Aorta (tissue), 5 donors: ENCODE measurements around the gene KLHL10. TPM values are rescaled to one million over a fixed set of nuclear protein-coding genes. Genes with fewer than 3 reads are reported as not detected.
A peak's percentile ranks its signal among the peaks of the same experiment; 100 is the strongest.

Source experiments
- ATAC-seq: fragments of 200-7000 bp; cut with Tn5 transposase; one replicate; pipeline ENCODE4 v1.9.1; 2022; ENCODE audit warnings: moderate library complexity; ENCODE audit not compliant: low FRiP score
- DNase-seq, 2 donors: peaks; one replicate each; pipeline ENCODE4 v3.0.0-alpha.2; 2020
- H3K27ac ChIP-seq, 2 donors: one replicate each; pipeline ENCODE4 v1.5.1; 2013; ENCODE audit warnings: low read length in 2 of 2, mild to moderate bottlenecking in 2 of 2, moderate library complexity in 2 of 2, control low read depth in 1 of 2, inconsistent platforms in 1 of 2, low read depth in 1 of 2
- H3K27me3 ChIP-seq, 2 donors: one replicate each; pipeline ENCODE4 v1.6.1; 2013; ENCODE audit warnings: control low read depth in 1 of 2, low read length in 1 of 2, mild to moderate bottlenecking in 1 of 2, moderate library complexity in 1 of 2; ENCODE audit not compliant: insufficient read depth in 2 of 2, control insufficient read depth in 1 of 2
- H3K36me3 ChIP-seq, 2 donors: one replicate each; pipeline ENCODE4 v1.6.1; 2013; ENCODE audit warnings: control low read depth in 1 of 2, low read length in 1 of 2, mild to moderate bottlenecking in 1 of 2; ENCODE audit not compliant: insufficient read depth in 2 of 2, control insufficient read depth in 1 of 2
- H3K4me1 ChIP-seq, 2 donors: one replicate each; pipeline ENCODE4 v1.6.1; 2013; ENCODE audit warnings: low read length in 2 of 2, control low read depth in 1 of 2, mild to moderate bottlenecking in 1 of 2, moderate library complexity in 1 of 2; ENCODE audit not compliant: insufficient read depth in 2 of 2, control insufficient read depth in 1 of 2
- H3K4me3 ChIP-seq, 2 donors: one replicate each; pipeline ENCODE4 v1.5.1; 2013; ENCODE audit warnings: low read length in 2 of 2, control low read depth in 1 of 2, mild to moderate bottlenecking in 1 of 2
- H3K9me3 ChIP-seq: one replicate; pipeline ENCODE4 v1.6.1; 2013; ENCODE audit warnings: mild to moderate bottlenecking, low read length; ENCODE audit not compliant: control insufficient read depth
- WGBS, 2 donors: extraction: QIAGEN DNeasy Blood & Tissue Kit; methylation state at CpG; one replicate each; pipeline ENCODE4 v1.1.7; 2013; 5-methylcytosine and 5-hydroxymethylcytosine counted together
- intact Hi-C, 2 donors: fragments of 100-400 bp; cut with DNase I; formaldehyde crosslinking; loops; one replicate each; pipeline versions ENCODE4 v1.14.2 to v1.15.0; 2022
- polyA plus RNA-seq, 2 donors: library from polyadenylated mRNA; stranded (reverse); fragments of 200-250 nt; gene quantifications; one replicate each; pipeline ENCODE4 v1.2.3, GENCODE V29; 2013
- total RNA-seq, 2 donors: library from RNA; stranded (reverse); fragmentation: NEBNext Ultra II Directional; extraction: Animal tissue kit (Norgen Biotek cat#: 25700); gene quantifications; one replicate each; pipeline ENCODE4 v1.2.1, GENCODE V29; 2021
- donor health status: healthy with polysubstance abuse.
- donor health status: Bipolar disorder and iron deficiency.
- donor health status: DM: no; HTN: no; CAD: no.
- donor health status: DM: no; HTN: no; CAD: no.
- donor health status: DM: yes; HTN: yes; CAD: no.

Gene KLHL10
- total and polyA plus RNA-seq, 4 donors, result 0.36 to 0.97 (median 0.36) TPM; not detected in 1

GRCh38 chr17:41800601-41801373 lies 36.8 kb upstream of the KLHL10 start:
- no peaks in the 10 kb centered on the region for H3K4me1 ChIP-seq
- WGBS, 2 donors, result 34 to 35% methylated on average over 18 of the region's 18 CpGs
- peak; percentile 47 for ATAC-seq
- H3K27me3 ChIP-seq, result no peaks in the 10 kb centered on the region
- H3K9me3 ChIP-seq, result no peaks in the 10 kb centered on the region
- no peaks in the 10 kb centered on the region for H3K36me3 ChIP-seq
- no peak for DNase-seq
- no peak overlapping the region for H3K27ac ChIP-seq
- intact Hi-C loops, result loop anchor here (1.0 to 2.0 kb wide), 2 partner anchors 62 kb away; no protein-coding TSS in a partner anchor
- H3K4me3 ChIP-seq, result no peak overlapping the region

- Histone ChIP-seq H3K27ac (no peak overlapping the region), H3K4me3 (no peak overlapping the region), H3K9me3 (no peaks in the 10 kb centered on the region), H3K27me3 (no peaks in the 10 kb centered on the region), H3K36me3 (no peaks in the 10 kb centered on the region), H3K4me1 (no peaks in the 10 kb centered on the region)
- ATAC-seq (peak; percentile 91), DNase-seq (peak; percentile 81 to 94)
- intact Hi-C loops, result loop anchor here (1.0 to 2.0 kb wide), 2 partner anchors 63 kb away; no protein-coding TSS in a partner anchor
- 11% methylated on average over 14 of the region's 14 CpGs for WGBS, 2 donors
Observed at GRCh38 chr17:41801374-41802271, 36.0 kb upstream of the KLHL10 start.

GRCh38 chr17:41803049-41804020 lies 34.3 kb upstream of the KLHL10 start:
- Histone ChIP-seq H3K27me3 (no peaks in the 10 kb centered on the region), H3K27ac (no peak overlapping the region), H3K4me1 (no peaks in the 10 kb centered on the region), H3K9me3 (no peaks in the 10 kb centered on the region), H3K4me3 (no peak overlapping the region), H3K36me3 (peaks cover 0 to 2% of the 10 kb centered on the region in 2 donors)
- DNase-seq (no peak), ATAC-seq (no peak)
- whole genome bisulfite sequencing, 2 donors, result 54% methylated on average over 23 to 24 of the region's 24 CpGs
- intact Hi-C loops, result no loop called here

DNA sequence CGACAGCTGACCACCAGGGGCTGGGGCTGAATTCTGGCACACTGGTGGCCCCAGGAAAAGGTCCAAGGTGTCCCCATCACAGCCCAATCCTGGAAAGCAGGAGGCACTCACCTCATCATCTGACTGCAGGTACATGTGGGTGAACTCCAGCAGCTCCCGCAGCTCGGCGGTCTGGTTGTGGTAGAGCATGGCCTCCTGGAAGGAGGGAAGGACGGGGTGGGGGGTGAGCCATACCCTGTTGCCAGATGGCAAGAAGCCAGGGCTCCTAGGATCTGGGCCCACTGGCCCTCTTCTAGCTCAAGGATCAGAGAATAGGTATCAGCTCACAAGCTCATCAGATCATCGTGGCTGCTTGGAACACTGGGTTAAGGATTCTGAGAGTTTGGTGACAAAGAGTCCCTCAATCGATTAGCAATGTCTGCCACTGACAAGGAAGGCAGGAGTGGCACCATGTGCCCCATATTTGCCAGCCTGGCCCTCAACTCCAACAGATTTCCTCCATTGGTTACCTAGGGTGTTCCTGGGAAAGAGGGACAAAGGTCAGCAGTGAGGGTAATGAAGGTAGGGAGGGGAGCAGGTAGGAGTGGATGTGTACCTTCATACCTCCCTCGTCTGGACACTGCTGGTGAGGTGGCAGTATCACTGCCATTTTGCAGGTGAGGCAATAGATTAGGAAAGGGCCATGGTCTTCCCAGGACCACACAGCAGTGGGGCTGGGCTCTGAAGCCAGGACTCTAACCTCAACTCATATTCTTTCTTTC lies 30.8 kb upstream of the KLHL10 start:
- Histone ChIP-seq H3K4me3 (no peak overlapping the region), H3K27ac (no peak overlapping the region), H3K4me1 (no peaks in the 10 kb centered on the region), H3K36me3 (peaks cover 0 to 2% of the 10 kb centered on the region in 2 donors), H3K9me3 (no peaks in the 10 kb centered on the region), H3K27me3 (no peaks in the 10 kb centered on the region)
- intact Hi-C loops, result no loop called here
- WGBS, 2 donors, result 85 to 88% methylated on average over 8 of the region's 8 CpGs
- ATAC-seq (no peak), DNase-seq (no peak)

- peak in 1 of 2 donors; percentile 80 for DNase-seq
- intact Hi-C loops, result no loop called here
- Histone ChIP-seq H3K9me3 (no peaks in the 10 kb centered on the region), H3K27me3 (no peaks in the 10 kb centered on the region), H3K4me3 (peak overlapping the region; percentile 64 to 77), H3K27ac (no peak overlapping the region), H3K4me1 (no peaks in the 10 kb centered on the region), H3K36me3 (peaks cover 0 to 2% of the 10 kb centered on the region in 2 donors)
- peak; percentile 1 for ATAC-seq
- 19 to 20% methylated on average over 53 to 58 of the region's 58 CpGs for WGBS, 2 donors
Observed at GRCh38 chr17:41810659-41811548, 26.7 kb upstream of the KLHL10 start.

- WGBS, 2 donors, result 0 to 1% methylated on average over 73 to 96 of the region's 96 CpGs
- Histone ChIP-seq H3K9me3 (no peaks in the 10 kb centered on the region), H3K27me3 (no peaks in the 10 kb centered on the region), H3K36me3 (peaks cover 0 to 2% of the 10 kb centered on the region in 2 donors), H3K4me1 (no peaks in the 10 kb centered on the region), H3K27ac (peak within 1 kb of the TSS in 1 of 2 donors; percentile 56), H3K4me3 (peak within 1 kb of the TSS; percentile 64 to 77)
- intact Hi-C loops, result no loop called here
- DNase-seq (peak; percentile 82 to 93), ATAC-seq (peak; percentile 90)
Observed at GRCh38 chr17:41811549-41812380, 25.9 kb upstream of the KLHL10 start, which contains the start of gene P3H4. TSS of gene P3H4 (minus strand) at chr17:41811949. CDS start at chr17:41811915, 34 bp downstream.
